HepG2 (cell line): ENCODE data around the gene POLR3GL. TPM values are rescaled to one million over a fixed set of nuclear protein-coding genes. Genes with fewer than 3 reads are reported as not detected.

Source experiments
- ADNP ChIP-seq: sonication (generic); formaldehyde crosslinking; IDR thresholded peaks from 2 replicates; pipeline ENCODE4 v1.4.0; 2020; ENCODE audit warnings: missing genetic modification reagents
- CEBPB ChIP-seq: IDR thresholded peaks from 2 replicates; pipeline ENCODE4 v1.6.1; 2011; ENCODE audit warnings: low read depth, low read length, improper control_type of control experiment, borderline replicate concordance
- HHEX ChIP-seq: IDR thresholded peaks from 2 replicates; pipeline ENCODE4 v1.6.1; 2016; ENCODE audit warnings: control low read depth
- IRF9 ChIP-seq: sonication (generic); formaldehyde crosslinking; IDR thresholded peaks from 2 replicates; pipeline ENCODE4 v1.8.0; 2022; ENCODE audit warnings: missing genetic modification reagents, mild to moderate bottlenecking, borderline replicate concordance
- JUND ChIP-seq: sonication (generic); formaldehyde crosslinking; IDR thresholded peaks from 2 replicates; pipeline ENCODE4 v1.8.0; 2022; ENCODE audit warnings: mild to moderate bottlenecking, missing genetic modification reagents
- KDM3A ChIP-seq: IDR thresholded peaks from 2 replicates; pipeline ENCODE4 v1.6.1; 2018; ENCODE audit warnings: low read depth, missing compliant biosample characterization
- KMT2A ChIP-seq: sonication (generic); formaldehyde crosslinking; IDR thresholded peaks from 2 replicates; pipeline ENCODE4 v1.4.0; 2020; ENCODE audit warnings: missing genetic modification reagents
- MLLT10 ChIP-seq: sonication (generic); formaldehyde crosslinking; IDR thresholded peaks from 2 replicates; pipeline ENCODE4 v1.4.0; 2020; ENCODE audit warnings: missing genetic modification reagents
- PITX1 ChIP-seq: sonication (generic); formaldehyde crosslinking; IDR thresholded peaks from 2 replicates; pipeline ENCODE4 v1.5.1; 2020; ENCODE audit warnings: mild to moderate bottlenecking, missing genetic modification reagents
- RNF2 ChIP-seq: fragments of 450-650 bp; conservative IDR thresholded peaks from 2 replicates; pipeline ENCODE4 v1.6.1; 2016; ENCODE audit warnings: low read depth
- SIX1 ChIP-seq: sonication (generic); formaldehyde crosslinking; IDR thresholded peaks from 2 replicates; pipeline ENCODE4 v1.4.0; 2020; ENCODE audit warnings: missing genetic modification reagents, borderline replicate concordance
- SRSF1 ChIP-seq: fragments of 200-400 bp; formaldehyde crosslinking; optimal IDR thresholded peaks from 2 replicates; pipeline ENCODE3; 2017; ENCODE audit warnings: mild to moderate bottlenecking, low read depth, low read length, moderate library complexity
- TBX2 ChIP-seq: sonication (generic); formaldehyde crosslinking; IDR thresholded peaks from 2 replicates; pipeline ENCODE4 v1.5.0; 2020; ENCODE audit warnings: missing genetic modification reagents, mild to moderate bottlenecking, borderline replicate concordance
- THAP8 ChIP-seq: sonication (generic); formaldehyde crosslinking; IDR thresholded peaks from 2 replicates; pipeline ENCODE4 v1.5.1; 2020; ENCODE audit warnings: missing genetic modification reagents, mild to moderate bottlenecking, borderline replicate concordance
- THYN1 ChIP-seq: sonication (generic); formaldehyde crosslinking; IDR thresholded peaks from 2 replicates; pipeline ENCODE4 v1.8.1; 2023; ENCODE audit warnings: low read depth, mild to moderate bottlenecking, moderate library complexity, missing genetic modification reagents, borderline replicate concordance
- ZFP41 ChIP-seq: sonication (generic); formaldehyde crosslinking; IDR thresholded peaks from 2 replicates; pipeline ENCODE4 v1.4.0; 2020; ENCODE audit warnings: mild to moderate bottlenecking, missing genetic modification reagents, borderline replicate concordance
- ZNF18 ChIP-seq: sonication (generic); formaldehyde crosslinking; IDR thresholded peaks from 2 replicates; pipeline ENCODE4 v1.8.0; 2022; ENCODE audit warnings: mild to moderate bottlenecking, missing genetic modification reagents; ENCODE audit not compliant: insufficient replicate concordance
- ZNF275 ChIP-seq: sonication (generic); formaldehyde crosslinking; IDR thresholded peaks from 2 replicates; pipeline ENCODE4 v1.8.0; 2022; ENCODE audit warnings: missing genetic modification reagents, mild to moderate bottlenecking, inconsistent platforms, borderline replicate concordance
- ZNF282 ChIP-seq: fragments of 450-650 bp; IDR thresholded peaks from 2 replicates; pipeline ENCODE4 v1.6.1; 2018; ENCODE audit not compliant: partially characterized antibody
- ZNF530 ChIP-seq: sonication (generic); formaldehyde crosslinking; IDR thresholded peaks from 2 replicates; pipeline ENCODE4 v1.5.0; 2020; ENCODE audit warnings: low read depth, mild to moderate bottlenecking, missing genetic modification reagents
- ZNF598 ChIP-seq: sonication (generic); formaldehyde crosslinking; IDR thresholded peaks from 2 replicates; pipeline ENCODE4 v1.5.1; 2020; ENCODE audit warnings: mild to moderate bottlenecking, missing genetic modification reagents, borderline replicate concordance
- ZNF749 ChIP-seq: sonication (generic); formaldehyde crosslinking; IDR thresholded peaks from 2 replicates; pipeline ENCODE4 v1.8.0; 2022; ENCODE audit warnings: mild to moderate bottlenecking, missing genetic modification reagents, moderate library complexity, borderline replicate concordance
- ZNF850 ChIP-seq: sonication (generic); formaldehyde crosslinking; conservative IDR thresholded peaks from 2 replicates; pipeline ENCODE4 v1.9.0; 2021; ENCODE audit warnings: mild to moderate bottlenecking, missing genetic modification reagents
- ZSCAN5A ChIP-seq: sonication (generic); formaldehyde crosslinking; IDR thresholded peaks from 2 replicates; pipeline ENCODE4 v1.8.0; 2022; ENCODE audit warnings: mild to moderate bottlenecking, missing genetic modification reagents, borderline replicate concordance
- polyA plus RNA-seq, 8 experiments: library from polyadenylated mRNA; depleted of rRNA in 3 of 8; stranded (reverse) in 7 of 8; unstranded in 1 of 8; fragments of >200 nt; fragmentation: Illumina TruSeq in 4 of 8; extraction: Trizol in 4 of 8; gene quantifications; 2 replicates each; pipeline versions ENCODE4 v1.2.1 to v1.2.3, GENCODE V29; 2011 to 2016; ENCODE audit warnings: low read depth in 4 of 8, missing spikeins in 1 of 8, mixed read lengths in 1 of 8; ENCODE audit not compliant: insufficient read depth in 1 of 8
- total RNA-seq, 5 experiments: library from RNA; depleted of rRNA; stranded (reverse); fragments of >200 nt; fragmentation: Illumina TruSeq; extraction: Trizol; gene quantifications; 2 replicates each; pipeline ENCODE4 v1.2.3, GENCODE V29; 2016; ENCODE audit warnings: low read depth in 1 of 5

The POLR3GL gene
- total and polyA plus RNA-seq, 2 of the 13 experiments (the other 11 are each of a cell fraction or from before 2014, with no cell fraction given), result 11.5 to 12.4 TPM

- no peak for TF ChIP-seq ZNF275 (CRISPR knock-in tag)
- TF ChIP-seq MLLT10 (CRISPR knock-in tag), result no peak
- TF ChIP-seq KDM3A (CRISPR knock-in tag), result peak; percentile 42; the same call in 1 of the 2 replicates
- no peak; the same call in 1 of the 2 replicates for TF ChIP-seq KMT2A (CRISPR knock-in tag)
- no peak for TF ChIP-seq RNF2
- TF ChIP-seq ZNF749 (CRISPR knock-in tag), result no peak
- TF ChIP-seq JUND (CRISPR knock-in tag), result 0 out of 2 replicates have a peak, but pooled peaks have one; percentile 8
- TF ChIP-seq CEBPB, result no peak
- TF ChIP-seq ZNF598 (CRISPR knock-in tag), result no peak
- TF ChIP-seq TBX2, result peak; percentile 69; the same call in 1 of the 2 replicates
- no peak for TF ChIP-seq ZFP41 (CRISPR knock-in tag)
- TF ChIP-seq ZNF282, result no peak
- TF ChIP-seq THAP8, result 0 out of 2 replicates have a peak, but pooled peaks have one; percentile 60
- TF ChIP-seq IRF9, result 0 out of 2 replicates have a peak, but pooled peaks have one; percentile 35
- no peak for TF ChIP-seq ZSCAN5A (CRISPR knock-in tag)
- TF ChIP-seq SIX1 (CRISPR knock-in tag), result no peak
- no peak for TF ChIP-seq HHEX (CRISPR knock-in tag)
- peak; percentile 51; the same call in 1 of the 2 replicates for TF ChIP-seq PITX1 (CRISPR knock-in tag)
- no peak for TF ChIP-seq ZNF530 (CRISPR knock-in tag)
- TF ChIP-seq ZNF18 (CRISPR knock-in tag), result peak; percentile 53
- no peak for TF ChIP-seq THYN1
- no peak for TF ChIP-seq ADNP
- TF ChIP-seq ZNF850, result no peak
- peak; percentile 43 for TF ChIP-seq SRSF1
These were observed 3.9 kb upstream of the POLR3GL start (continued) for GRCh38 chr1:145960468-145961108.
